NT2/D1 (cell line): Measurements from ENCODE around the gene IRF2.

Experiments
- SUZ12 ChIP-seq: IDR thresholded peaks from 2 replicates; pipeline ENCODE4 v1.6.1; 2011; ENCODE audit not compliant: insufficient read length, insufficient read depth; ENCODE audit errors: extremely low read depth
- YY1 ChIP-seq: IDR thresholded peaks from 2 replicates; pipeline ENCODE4 v1.6.1; 2011; ENCODE audit not compliant: insufficient read length, insufficient read depth

DNA sequence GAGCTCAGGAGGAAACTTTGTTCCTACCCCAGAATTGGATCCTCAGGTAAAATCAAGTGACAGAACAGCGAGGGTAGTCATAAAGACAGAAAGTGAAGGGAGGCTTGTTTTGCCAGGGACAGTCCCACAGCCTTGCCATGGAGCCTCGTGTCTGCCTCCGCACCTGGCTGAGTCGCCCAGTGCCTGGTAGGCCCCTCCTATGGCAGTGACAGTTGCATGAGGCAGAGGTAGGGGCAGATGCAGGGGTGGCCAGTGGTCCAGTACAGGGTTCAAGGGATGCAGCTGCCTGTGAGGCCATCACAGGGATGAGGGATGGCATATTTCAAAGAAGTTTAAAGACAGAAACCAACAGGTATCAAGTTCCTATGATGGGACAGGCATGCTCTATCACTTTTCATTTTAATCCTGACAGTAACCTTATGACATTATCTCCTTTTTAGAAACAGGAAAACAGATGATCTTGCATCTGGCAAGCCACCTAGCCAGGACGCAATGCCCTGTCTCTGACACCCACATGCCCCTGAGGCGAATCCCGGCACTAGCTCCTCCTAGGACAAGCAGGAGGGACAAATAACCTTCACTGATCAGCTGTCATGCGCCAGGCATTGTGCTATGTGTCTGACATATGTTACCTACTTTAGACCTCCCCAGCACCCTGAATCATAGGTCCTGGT lies 129.3 kb downstream of the IRF2 start:
- TF ChIP-seq SUZ12: no peak
- no peak for TF ChIP-seq YY1
